Heart left ventricle (tissue), 13 donors: ENCODE results near the gene SLC4A4.

Experiments
- CTCF ChIP-seq, 12 donors: fragments of 200-600 bp; sonication (generic) in 4 of 12; IDR thresholded peaks; one replicate each; pipeline versions ENCODE4 v1.5.0 to v1.8.0; 2018 to 2022; ENCODE audit warnings: antibody characterized with exemption in 12 of 12, mild to moderate bottlenecking in 5 of 12
- POLR2A ChIP-seq, 2 donors: fragments of 450-650 bp; IDR thresholded peaks; one replicate each; pipeline ENCODE4 v1.6.1; 2017; ENCODE audit warnings: antibody characterized with exemption in 2 of 2, mild to moderate bottlenecking in 2 of 2, moderate library complexity in 2 of 2
- donor health status: ischemic (EF 13 %, LVEDD 7.1; RV severe dilation, severe dysfunction).
- donor health status: DM: no; HTN: yes; CAD: no.
- donor health status: DM: no; HTN: no; CAD: no.
- donor health status: ischemic (EF 25% LVEDD 6.9; RV normal size, moderate dysfunction).
- donor health status: ischemic (EF 25% LVEDD 5.7; RV mildly dilated, moderate dysfunction).
- donor health status: ischemic (EF 35%, LVEDD 5.7; RV mildly dilated, moderate dysfunction).
- donor health status: nonischemic (EF 11% LVEDD 7.7; RV severe dilation, severe dysfunction).
- donor health status: DM: yes; HTN: yes; CAD: no.
- donor health status: PGD.
- donor health status: ischemic (EF 29% LVEDD 5.4; RV normal size, mild dysfunction).
- donor health status: nonischemic (EF 23%, LVEDD 6.1; RV moderate dilation, normal function).

GRCh38 chr4:71541541-71541940 lies 202.7 kb downstream of the SLC4A4 start:
- TF ChIP-seq CTCF (IDR thresholded peaks at IDR 0.05) (no peak), POLR2A (IDR thresholded peaks at IDR 0.05) (no peak)
